Hepatic stellate cell (primary cell): ENCODE data around the gene SLC6A9.

ENCODE experiments used
- DNase-seq: peaks from one replicate; pipeline ENCODE4 v3.0.0; 2011; ENCODE audit warnings: low spot score

Gene SLC6A9

GRCh38 chr1:43983253-43983899 lies 47.9 kb downstream of the SLC6A9 start:
- DNase-seq, result no peak

DNA sequence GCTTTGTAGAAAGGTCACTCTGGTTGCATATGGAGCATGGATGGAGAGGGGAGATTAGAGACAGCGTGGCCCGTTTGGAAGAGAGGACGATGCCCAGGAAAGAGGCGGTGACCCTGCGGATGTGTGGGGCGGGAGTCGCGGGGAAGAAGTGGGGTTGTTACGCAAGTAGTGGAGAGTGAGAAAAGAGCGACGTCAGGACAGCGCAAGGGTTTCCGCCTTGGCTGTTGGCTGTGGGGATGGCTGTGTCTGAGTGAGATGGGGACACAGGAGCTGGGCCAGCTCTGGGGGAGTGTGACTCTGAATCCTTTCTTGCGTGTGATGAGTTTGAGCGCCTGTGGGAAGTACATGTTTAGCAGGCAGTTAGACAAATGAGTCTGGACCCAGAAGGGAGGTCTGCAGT lies 48.5 kb downstream of the SLC6A9 start:
- DNase-seq, result no peak

DNA sequence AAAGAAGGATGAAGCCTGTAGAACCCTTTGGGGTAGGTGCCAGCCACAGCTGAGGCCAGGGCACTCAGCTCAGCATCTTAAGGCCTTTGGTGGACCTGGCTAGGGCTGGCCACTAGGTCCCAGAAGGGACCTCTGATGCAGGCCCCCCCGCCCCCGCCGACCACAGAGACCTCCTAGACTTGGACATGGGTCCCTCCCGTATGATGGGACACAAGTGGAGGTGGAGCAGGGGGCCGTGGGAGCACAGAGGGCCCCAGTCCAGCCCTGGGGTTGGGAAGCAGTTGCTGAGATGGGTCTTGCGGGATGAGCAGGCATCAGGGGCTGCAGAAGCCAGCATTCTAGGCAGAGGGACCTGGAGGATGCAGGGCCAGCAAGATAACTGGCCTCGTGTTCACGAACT lies 49.0 kb downstream of the SLC6A9 start:
- DNase-seq, result no peak

DNA sequence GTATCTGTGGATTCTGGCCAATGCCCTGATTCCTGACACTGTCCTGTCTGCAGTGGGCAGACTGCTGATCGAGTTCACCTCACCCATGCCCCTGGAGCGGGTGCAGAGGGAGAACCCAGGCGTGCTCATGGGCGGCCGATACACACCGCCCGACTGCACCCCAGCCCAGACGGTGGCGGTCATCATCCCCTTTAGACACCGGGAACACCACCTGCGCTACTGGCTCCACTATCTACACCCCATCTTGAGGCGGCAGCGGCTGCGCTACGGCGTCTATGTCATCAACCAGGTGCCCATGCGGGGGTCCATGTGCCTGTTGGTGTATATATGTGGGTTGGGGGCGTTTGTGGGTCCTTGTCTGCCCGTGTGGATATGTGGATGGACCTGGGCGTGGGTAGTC lies 49.6 kb downstream of the SLC6A9 start:
- DNase-seq, result no peak

GRCh38 chr1:43981135-43981491 lies 50.1 kb downstream of the SLC6A9 start:
- no peak for DNase-seq

- peak; percentile 42 for DNase-seq
Measured at GRCh38 chr1:43980255-43981134, 50.8 kb downstream of the SLC6A9 start.

DNA sequence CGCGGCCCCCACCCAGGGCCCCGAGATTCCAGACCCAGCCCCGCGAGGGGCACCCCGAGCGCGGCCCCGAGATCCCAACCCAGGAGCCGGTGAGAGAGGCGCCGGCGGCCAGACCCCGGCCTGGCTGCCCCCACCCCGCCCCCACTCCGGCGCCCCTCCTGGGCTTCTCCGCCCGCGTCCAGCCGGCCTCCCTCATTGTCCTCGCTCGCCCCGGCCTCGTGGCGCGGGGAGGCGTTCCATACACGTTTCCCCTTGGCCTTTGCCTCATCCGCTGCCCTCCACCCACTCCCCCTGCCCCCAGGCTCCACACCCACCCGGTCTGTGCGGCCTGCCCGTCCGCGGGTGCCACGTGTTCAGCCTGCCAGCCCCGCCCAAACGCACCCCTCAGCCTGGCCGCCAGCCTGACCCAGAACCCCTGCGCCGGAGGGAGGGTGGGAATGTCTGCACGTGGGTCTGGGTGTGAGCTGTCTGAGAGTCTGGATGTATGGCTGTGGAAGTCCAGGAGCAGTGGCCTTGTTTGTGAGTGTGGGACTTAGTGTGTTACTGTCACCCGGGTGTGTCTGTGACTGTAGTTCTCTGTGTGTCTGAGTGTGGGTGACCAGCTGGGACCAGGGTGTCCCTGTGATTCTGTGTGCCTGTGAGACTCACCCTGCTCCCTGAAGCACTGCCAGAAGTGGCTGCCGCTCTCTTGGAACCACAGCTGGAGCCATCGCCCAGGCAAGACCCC lies 51.6 kb downstream of the SLC6A9 start:
- DNase-seq, result peak; percentile 78

- DNase-seq, result no peak
Measured at GRCh38 chr1:43979261-43979527, 52.1 kb downstream of the SLC6A9 start.

DNA sequence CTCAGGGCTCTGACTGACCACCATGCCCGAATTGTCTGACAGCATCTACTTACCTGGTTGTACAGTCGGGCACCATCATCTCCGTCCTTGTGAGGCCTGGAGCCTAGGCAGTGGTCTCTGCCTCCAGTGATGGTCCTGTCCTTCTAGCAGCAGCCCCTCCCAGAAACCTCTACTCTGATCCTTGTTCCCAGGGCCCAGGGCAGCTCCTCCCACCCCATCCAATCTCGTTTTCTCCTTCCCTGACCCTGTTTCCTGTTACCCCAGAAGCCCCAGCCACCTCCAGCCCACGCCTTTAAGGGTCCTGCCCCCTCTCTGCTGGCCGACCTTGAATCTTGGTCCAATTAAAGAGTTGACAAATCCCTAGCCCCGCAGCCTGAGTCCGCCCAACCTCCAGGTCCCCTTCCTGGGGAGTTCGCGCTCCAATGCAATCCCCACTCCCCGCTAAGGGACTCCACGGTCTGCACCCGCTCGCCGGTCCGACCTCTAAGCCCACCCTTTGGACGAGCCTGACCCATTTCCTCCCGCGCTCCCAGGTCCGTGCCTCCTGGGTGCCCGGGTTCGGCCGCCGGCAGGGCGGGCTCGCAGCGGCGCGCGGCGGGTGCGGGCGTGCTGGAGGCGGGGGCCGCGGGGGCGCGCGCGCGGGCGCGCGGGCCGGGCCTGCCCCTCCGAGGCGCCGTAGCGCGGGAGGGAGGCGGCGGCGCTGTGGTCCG lies 52.6 kb downstream of the SLC6A9 start, which contains the start of gene B4GALT2:
B4GALT2 (plus strand) TSS at position 660 of the 710 bp plus-strand sequence. CDS start 1,951 bp downstream, outside the sequence.
- DNase-seq, result peak; percentile 87

DNA sequence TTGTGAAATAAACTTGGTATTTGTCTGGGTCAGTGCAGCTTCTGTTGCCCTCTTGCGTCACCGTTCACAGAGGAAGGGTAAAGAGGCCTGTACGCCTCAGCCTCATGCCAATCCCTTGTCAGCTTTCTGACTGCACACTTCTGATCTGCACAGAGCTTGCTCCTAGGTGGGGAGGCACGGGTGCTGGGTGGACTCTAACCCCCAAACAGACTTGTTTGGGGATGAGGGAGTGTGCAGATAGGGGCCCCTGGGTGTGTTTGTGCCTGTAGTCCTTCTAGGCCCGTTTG lies 53.1 kb downstream of the SLC6A9 start:
- DNase-seq, result no peak

GRCh38 chr1:43977376-43978263 lies 53.6 kb downstream of the SLC6A9 start:
- no peak for DNase-seq

DNA sequence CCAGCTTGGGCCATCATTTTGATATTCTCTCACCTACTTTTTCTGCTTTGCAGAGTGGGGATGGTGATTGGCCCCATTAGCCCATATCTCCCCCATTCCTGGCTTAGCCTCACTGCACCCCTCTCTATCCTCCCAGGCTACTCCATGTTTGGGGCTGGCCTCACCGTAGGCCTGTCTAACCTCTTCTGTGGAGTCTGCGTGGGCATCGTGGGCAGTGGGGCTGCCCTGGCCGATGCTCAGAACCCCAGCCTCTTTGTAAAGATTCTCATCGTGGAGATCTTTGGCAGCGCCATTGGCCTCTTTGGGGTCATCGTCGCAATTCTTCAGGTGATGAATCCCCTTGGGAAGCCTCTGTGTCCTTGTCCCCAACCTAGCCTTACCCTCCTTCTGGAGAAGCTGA lies 54.4 kb downstream of the SLC6A9 start:
- DNase-seq, result no peak

DNA sequence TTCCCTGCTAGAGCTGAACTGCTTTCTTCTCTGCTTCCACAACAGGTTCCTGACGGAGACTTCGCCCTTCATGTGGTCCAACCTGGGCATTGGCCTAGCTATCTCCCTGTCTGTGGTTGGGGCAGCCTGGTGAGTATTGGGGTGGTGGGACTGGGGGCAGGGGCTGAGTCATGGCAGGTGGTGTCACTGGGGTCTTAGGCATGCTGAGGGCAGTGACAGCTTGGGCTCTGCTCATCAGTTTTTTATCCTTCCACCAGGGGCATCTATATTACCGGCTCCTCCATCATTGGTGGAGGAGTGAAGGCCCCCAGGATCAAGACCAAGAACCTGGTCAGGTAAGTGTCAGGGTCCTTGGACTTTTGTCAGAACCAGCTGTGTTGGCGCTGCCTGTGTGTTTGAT lies 55.2 kb downstream of the SLC6A9 start:
- no peak for DNase-seq

GRCh38 chr1:43975249-43975961 lies 55.9 kb downstream of the SLC6A9 start:
- peak; percentile 70 for DNase-seq

DNA sequence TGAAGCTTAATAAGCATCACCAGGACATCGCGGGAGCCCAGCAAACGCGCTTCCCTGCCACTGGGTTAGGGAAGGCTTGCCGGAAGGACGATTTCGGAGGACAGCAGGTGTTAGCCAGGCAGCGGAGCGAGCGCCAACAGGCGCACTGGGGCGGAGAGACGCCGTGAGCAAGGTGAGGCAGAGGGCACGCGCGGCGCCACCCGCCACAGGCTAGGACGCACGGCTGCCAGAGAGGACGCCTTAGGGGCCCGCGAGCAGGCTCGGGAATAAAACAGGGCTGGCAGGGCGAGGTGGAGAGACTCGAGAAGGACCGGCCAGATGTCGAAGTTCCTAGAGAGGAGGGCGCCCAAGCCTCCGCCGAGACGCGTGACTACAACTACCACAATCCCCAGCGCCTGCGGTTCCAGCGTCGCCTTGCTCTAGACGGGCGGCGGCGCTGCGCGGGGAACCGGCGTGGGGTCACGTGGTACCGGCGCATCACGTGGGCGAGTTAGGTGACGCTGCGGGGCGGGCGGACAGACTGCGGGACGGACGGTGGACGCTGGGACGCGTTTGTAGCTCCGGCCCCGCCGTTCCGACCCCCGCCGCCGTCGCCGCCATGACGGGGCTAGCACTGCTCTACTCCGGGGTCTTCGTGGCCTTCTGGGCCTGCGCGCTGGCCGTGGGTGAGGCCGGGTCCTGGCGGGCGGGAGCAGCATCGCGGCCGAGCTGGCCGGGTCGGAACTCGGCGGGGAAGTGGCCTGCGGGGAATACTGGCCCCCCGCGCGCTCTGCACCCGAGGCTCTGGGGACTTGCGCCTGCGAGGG lies 56.6 kb downstream of the SLC6A9 start, which contains the start of gene ATP6V0B:
ATP6V0B (plus strand) TSS at position 518 of the 806 bp plus-strand sequence; CDS start at position 599, 81 bp downstream.
- peak; percentile 99 for DNase-seq

DNA sequence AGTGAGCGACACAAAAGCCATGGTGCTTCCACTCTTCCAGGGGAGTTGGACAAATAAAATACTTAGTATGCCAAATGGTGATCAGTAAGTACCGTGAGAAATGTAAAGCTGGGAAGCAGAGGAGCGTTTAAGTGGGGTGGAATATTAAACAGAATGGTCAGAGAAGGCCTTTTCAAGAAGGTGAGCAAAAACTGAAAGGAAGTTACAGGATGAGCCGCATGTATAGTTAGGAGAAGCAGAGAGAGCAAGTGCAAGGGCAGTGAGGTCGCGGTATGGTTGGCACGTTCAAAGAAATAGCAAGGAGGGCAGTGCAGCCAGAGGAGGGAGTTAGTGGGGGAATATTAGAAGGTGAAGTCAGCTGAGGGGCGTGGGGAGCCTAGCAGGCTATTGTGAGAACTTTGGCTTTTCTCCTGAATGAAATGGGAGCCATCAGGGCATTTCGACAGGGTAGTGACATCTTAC lies 57.2 kb downstream of the SLC6A9 start:
- no peak for DNase-seq

GRCh38 chr1:43971336-43971980 lies 59.8 kb downstream of the SLC6A9 start:
- no peak for DNase-seq

- DNase-seq, result no peak
Measured at GRCh38 chr1:43970911-43971310, 60.4 kb downstream of the SLC6A9 start.

DNA sequence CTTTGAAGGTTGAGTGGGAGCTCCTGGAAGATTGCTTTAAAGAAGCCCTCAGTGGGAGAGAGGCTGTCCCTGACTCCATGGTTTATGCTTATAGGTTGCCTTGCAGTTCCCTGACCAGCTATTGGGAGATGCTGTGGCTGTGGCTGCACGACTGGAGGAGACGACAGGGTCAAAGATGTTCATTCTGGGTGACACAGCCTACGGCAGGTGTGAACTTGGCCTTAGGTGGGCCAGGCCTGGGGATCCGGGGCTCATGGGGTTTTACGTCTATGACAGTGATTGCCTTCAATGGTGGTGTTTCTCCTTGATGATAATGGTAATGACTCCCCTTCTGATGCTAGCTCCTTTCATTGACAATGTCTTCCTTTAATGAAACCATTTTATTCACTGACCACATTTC lies 60.8 kb downstream of the SLC6A9 start:
- no peak for DNase-seq
